Fibroblast of skin of back (primary cell): ENCODE data around the gene DNAH11.
"Not testable (repeated sequence)": the region's sequence is repeated elsewhere in the genome, so short reads cannot be mapped to it uniquely, and the experiment has no call there.

ENCODE experiments used
- DNase-seq: peaks from one replicate; pipeline ENCODE4 v3.0.0-alpha.2; 2013

The DNAH11 gene

DNA sequence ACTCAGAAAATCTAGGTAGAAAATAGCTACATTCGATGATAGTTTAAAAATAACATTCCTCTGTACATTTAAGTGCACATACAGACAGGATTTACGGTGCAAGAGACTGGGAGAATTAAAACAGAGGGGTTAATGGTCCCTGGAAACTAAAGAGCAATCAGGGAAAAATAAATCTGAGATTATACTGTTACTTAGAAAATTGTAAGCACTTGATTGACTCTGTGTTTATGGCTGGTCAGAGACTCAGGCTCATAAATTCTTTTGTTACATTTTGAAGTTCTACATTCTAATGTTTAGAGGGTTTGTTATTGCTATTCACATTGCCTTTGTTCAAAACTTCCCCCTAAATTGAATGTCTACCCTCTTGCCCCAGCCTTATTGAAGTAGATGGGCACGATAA is 348.5 kb downstream of the DNAH11 start:
- DNase-seq = no peak

DNA sequence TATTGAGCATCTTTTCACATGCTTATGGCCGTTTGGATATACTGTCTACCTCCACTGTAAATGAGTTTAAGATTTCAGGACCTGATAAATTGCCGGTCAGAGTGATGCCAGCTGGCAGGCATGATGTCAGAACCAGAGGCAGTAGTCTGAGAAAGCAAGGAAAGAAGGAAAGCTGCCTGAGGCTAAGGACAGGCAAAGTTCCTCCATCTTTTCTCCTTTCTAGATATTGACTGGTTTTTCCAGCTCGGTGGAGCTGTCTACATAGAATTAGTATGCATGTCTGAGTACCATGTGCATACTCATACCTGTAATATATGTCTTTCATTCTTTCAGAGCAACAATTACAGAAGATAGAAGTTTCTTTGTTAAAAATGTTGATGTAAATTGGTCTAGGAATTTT is 350.6 kb downstream of the DNAH11 start:
- no peak for DNase-seq

DNA sequence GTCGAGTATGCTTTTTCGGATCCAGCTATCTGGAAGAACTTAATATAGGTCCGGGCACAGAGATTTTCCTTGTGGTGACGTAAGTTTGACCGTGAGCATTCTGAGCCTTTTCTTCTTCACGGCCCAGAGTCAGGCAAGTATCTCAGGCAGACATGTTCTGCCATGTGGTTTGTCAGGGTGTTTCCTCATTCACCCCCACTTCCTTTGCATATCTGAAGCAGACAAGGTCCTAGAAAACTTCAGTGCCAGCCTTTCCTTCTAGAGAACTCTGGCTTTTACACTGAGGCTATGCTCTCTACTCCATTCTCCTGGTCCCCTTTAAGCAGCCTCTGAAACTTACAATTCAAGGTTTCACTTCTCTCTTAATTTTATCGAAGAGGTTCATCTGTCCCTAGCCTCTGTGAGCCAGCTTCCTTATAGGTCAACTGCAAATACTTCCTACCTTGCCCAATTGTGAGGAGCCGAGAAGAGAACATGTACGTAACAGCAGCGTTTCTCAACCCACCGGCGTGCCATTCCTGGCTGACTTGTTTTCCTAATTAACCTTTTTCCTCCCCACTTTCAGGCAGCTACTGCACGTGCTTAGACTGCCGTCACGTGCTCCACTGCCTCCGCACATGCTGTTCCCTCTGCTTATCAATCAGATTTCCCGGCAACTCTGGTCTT is 355.6 kb downstream of the DNAH11 start:
- DNase-seq = no peak

DNA sequence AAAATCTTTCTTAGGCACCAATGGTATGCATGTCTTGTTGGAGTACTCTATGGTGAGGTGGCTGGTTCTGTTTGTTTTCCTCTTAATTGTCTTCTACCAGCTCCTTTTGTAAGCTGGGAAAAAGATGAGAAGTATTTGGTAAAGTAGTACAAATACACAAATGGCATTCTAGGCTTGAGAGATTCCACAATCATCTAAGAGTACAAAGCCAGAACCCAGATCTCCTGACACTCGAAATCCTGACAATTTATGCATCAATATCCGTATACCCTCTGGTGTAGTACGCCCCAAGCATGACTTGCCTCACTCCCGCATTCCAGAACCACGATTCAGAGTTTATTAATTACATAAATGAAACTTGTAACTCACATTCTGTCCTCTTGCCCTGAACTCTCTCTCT is 359.4 kb downstream of the DNAH11 start:
- peak; percentile 71 for DNase-seq

DNA sequence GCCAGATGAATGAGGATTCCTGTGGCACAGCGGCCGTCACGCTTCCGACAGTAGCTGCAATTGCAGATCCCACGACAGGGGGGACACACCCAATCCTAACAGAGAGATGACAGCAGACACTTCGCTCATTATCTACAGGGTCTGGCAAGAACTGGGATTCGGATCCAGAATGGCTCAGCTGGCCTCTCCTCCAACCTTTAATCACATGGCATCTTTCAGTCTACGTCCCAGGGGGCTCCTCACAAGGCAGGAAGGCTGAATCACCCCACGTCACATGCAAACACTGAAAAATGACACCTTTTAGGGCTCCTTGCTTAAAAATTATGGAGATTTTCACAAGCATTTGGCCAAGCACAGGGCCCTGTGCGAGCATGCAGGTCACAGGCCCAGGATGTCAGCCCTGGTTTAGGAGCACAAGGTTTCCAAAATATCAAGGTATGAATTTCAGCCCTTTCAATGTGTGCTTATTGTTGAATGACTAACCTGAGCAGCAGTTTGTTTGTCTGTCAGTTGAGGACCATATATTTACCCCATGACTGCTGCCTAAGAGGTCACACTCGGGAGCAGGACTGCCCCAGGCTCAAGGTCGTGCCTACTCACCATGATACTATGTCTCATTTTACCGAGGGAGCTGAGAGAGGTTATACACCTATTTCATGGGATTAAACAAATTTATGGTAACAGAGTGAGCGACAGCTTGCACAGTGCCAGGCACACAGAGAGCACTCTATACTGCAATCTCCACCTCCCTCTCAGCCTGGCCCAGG is 360.4 kb downstream of the DNAH11 start:
- peak; percentile 44 for DNase-seq

DNA sequence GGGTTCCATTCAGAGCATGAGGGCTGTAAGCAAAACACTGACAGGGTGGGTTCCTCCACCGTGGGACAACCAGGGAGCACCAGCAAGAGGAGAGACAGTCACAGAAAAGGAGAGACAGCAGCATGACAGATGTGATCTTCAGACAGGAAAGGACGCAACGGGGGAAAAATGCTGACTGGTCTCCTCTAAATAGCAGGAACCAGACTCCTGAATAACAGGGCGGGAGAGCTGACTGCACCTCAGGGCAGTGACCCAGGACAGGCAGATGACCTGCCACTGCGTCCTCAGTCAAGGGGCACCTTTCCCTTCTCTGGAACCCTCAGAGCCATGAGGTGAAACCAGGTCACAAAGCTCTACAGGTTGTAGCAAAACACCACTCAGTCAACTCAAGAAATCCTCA is 365.9 kb downstream of the DNAH11 start:
- DNase-seq = no peak

DNA sequence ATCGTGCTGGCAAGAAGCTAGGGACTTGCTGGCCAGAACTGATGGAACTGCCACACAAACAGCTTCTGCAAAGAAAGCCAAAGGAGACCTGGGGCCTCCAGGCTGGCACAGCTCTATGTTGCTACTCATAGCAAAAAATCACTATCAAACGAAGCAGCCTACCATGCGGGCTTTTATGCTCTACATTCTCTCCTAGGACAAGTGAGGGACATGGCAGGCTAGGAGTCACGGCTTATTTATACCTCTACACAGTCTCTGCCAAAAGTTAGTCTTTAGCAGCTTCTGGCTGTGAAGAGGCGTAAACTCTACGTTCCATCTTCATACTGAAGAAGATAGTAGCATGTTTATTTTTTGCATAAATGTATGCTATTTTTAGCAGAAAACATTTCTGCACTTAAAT is 367.4 kb downstream of the DNAH11 start:
- no peak for DNase-seq

DNA sequence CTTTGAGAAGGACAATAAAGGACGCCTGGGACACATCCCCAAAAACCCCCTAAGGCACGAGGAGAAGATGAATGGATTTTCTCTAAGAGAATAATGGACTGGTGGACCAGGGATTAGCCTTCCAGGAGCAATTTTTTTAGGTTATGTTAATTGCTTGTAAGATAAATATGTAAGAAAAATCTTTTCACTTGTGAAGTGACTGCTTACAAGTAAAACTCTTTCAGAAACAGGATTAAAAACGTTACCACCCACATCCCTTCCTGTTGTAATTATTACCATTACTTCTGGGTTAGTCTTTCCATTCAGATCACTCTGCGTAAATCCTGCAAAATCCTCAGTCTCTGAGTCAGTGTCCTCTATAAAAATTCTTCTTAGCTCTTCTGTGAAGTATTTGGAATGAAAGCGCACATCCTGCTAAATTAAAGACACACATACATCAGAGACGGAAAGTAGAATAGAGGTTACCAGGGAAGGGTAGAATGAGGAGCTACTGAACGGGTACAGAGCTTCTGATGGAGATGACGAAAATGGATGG is 368.6 kb downstream of the DNAH11 start:
- DNase-seq = peak; percentile 80

DNA sequence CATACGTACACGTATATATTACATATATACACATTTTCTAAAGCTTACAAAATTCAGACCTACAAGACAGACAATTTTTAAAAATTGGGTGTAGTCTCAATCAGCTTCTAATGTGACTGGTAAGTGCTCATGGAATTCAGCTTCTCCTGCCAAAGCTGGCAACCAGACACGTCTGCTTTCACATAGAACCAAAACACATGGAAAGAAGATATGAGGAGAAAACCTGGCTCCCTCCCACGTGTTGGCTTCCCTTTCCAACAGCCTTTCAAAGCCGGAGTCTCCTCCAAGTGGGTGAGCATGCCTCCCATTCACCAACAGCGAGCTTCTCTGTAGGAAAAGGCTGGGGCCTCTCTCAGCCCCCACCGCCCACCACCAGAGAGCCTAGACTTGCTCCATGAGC is 369.5 kb downstream of the DNAH11 start:
- DNase-seq = peak; percentile 72

DNA sequence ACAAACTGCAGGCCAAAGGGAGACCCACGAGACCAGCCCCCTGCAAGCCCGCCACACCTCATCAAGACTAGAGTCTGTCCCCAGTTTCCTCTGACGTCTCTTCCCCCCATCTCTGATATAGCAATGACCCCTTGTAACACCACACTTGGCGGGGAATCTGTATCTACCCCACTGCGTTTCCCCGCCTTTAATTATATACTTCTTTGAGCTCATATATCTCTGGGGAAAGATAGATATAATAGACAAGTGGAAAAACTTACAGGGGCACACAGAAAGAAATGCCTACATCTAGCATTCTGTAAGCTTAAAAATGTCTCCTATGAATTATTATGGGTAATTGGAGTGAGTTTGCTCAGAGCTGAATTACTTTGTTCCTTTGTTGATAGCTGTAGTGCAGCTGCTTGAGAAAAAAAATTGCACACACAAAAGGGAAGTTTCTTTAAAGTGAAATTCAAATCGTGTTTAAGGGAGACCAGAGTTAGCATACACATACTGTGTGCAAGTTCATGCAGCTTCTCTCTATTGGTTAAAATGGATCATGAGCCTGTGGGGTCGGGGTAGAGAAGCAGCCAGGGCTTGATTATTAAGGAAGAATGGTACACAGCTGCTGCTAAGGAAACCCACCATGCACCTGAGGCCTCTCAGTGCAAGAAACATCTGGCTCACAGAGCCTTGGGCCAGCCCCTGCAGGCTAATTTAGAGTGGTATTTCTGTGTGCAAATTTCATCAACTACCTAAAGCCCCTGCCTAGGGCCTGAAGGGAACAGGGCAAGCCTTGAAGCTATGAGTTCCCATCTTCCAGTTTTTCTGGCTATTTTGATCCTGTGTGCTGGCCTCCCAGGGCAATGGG is 370.3 kb downstream of the DNAH11 start:
- no peak for DNase-seq

DNA sequence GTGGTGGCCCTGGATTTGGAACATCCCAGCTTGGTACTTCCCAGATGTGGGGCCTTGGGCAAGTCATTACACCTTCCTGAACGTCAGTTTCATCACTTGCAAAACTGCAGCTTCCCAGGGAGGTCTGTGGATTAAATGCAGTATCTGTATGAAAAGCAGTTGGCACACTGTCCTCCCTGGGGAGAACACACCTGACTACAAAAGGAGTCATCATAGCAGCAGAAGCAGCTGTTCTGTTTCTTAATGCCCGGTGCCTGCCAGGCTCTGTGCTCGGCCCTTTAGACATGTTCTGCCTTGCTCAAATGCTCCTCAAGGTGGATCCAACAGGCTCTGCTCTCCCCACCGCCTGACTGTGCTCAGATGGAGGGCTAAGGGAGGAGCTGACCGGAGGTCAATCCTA is 371.8 kb downstream of the DNAH11 start:
- no peak for DNase-seq

DNA sequence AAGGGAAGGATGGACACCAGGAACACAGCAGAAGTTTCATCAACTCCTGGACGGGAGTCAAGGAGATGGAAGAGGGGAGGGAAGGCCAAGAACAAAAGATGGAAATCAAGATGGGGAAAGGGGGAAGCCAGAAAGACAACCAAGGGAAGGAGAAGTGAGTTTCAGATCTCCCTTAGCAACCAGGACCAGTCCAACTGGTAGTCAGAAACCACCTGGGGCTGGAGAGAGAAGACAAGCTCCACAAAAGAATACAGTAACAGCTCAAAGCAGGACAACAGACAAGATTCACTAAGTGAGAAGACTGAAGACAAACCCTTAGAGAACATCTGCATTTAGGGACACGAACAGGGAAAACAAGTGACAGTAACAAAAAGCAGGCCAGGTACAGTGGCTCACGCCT is 372.3 kb downstream of the DNAH11 start:
- DNase-seq = no peak

DNA sequence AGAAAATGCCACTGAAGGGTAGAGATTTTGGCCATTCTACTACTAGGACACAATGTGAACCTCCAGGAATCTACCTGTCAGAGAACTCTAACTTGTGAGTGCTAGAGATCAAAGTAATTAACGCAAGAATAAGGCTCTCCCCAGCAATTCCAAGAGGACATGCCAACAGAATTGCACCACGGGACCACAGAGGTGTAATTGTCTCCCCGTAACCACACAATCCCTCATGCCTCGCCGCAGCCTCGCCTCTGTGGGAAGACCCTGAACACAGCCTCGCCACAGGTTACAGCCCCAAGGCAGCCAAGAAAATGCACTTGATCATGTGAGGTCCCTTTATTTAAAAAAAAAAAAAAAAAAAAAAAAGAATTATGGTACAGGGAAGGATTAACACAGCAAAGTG is 373.3 kb downstream of the DNAH11 start:
- DNase-seq = no peak

DNA sequence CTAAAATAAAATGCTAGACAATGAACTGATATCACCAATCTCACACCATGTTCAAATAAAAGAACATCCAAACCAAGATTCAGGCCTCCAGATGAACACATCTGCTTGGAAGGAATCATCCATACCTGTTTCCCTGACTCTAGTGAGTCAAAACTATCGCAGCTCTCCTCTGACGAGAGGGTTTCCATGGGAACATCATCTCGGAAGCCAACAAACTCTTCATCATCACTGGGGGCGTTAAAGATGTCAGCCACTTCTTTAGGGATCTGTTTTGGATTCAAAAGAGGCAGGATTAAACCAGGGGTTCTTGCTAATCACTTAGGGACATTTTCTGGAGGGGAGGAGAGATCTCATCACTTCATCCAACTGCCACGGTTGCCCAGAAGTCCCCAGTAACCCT is 373.8 kb downstream of the DNAH11 start:
- DNase-seq = no peak

DNA sequence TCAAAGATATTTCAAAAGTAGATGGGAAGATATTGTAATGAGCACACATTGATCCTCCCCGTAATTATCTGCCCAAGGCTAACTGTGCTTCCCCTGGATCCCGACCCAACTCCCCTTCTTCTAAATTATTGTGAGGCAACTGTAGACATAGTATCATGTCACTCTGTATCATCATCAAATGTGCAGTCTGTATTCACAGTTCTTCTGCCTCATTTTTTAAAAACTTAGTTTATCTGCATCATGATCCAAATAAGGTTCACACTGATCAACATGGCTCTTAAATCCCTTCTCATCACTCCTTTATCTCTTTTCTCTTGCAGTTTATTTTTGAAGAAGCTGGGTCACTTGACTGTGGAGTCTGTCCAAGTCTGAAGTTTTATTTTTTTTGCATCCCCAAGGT is 375.4 kb downstream of the DNAH11 start:
- no peak for DNase-seq

DNA sequence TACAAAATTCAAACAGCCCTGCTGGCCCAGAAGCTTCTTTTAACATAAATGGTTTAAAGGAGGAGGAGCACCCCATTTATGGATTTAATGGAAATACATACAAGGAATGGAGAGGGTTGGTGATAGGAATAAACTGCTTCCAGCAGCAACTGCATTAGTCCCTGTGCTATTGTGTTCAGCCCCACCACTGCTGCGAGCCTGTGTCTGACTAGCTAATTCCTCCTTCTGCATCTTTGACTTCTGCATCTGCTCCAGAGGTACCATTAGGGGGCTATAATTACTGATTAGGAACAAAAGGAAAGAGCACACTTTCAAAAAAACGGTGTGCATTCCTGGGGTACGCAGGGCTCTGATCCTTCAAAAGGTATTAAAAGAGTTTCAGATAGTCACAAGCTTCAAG is 378.1 kb downstream of the DNAH11 start:
- no peak for DNase-seq

DNA sequence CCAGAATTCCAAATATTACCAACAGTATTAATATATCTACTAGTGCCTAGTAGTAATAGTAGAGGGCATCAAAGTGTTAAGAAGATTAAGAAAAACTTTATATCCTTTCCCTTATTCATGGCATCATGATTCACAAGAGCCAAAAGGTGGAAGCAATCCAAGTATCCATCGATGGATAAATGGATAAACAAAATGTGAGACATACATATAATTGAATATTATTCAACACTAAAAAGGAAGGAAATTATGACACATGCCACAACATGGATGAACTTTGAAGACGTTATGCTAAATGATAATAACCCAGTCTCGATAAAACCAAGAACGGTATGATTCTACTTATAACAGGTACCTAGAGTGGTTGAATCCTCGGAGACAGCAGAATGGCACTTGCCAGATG is 379.8 kb downstream of the DNAH11 start:
- no peak for DNase-seq

DNA sequence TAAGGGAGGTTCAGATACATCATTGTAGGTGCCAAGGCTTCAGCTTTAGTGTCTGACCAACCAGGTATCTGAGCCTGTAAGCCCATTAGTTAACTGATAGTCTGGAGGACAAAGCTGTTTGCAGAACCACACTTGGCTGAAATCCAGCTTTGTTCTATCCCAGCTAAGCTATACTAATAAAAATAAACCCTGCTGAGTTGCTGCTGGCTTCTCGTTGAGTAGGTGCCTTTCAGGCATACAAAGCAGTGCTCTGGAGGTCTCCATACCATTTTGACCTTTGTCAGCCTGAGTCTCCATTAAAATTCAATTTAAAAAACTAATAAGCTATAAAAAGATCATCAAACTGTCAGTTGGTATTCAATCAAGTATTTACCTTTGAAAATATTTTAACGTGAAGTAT is 380.8 kb downstream of the DNAH11 start:
- DNase-seq = no peak

DNA sequence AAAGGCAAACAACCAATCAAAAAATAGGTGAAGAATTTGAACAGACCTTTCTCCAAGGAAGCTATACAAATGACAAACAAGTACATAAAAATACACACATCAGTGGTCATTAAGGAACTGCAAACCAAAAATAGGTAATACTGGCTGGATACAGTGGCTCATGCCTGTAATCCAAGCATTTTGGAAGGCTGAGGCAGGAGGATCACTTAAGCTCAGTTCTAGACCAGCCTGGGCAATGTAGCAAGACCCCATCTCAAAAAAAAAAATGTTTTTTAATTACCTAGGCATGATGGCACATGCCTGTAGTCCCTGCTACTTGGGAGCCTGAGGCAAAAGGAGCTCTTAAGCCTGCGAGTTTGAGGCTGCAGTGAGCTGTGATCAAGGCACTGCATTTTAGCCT is 383.6 kb downstream of the DNAH11 start:
- no peak for DNase-seq

DNA sequence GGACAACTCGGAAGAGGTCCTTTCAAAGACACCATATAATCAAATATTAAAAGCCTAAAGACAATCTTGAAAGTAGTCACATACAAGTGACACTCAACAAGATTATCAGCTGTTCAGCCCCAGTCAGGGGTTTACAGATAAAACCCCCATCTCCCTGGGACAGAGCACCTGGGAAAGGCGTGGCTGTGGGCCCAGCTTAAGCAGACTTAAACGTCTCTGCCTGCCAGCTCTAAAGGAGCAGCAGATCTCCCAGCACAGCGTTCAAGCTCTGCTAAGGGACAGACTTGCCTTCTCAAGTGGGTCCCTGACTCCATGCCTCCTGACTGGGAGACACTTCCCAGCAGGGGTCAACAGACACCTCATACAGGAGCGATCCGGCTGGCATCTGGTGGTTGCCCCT is 384.9 kb downstream of the DNAH11 start:
- no peak for DNase-seq

DNA sequence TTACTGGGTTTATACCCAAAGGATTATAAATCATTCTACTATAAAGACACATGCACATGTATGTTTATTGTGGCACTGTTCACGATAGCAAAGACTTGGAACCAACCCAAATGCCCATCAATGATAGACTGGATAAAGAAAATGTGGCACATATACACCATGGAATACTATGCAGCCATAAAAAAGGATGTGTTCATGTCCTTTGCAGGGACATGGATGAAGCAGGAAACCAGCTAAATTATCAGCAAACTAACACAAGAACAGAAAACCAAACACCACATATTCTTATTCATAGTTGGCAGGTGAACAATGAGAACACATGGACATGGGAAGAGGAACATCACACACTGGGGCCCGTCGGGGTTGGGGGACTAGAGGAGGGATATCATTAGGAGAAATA is 390.5 kb downstream of the DNAH11 start:
- not testable (repeated sequence) for DNase-seq

DNA sequence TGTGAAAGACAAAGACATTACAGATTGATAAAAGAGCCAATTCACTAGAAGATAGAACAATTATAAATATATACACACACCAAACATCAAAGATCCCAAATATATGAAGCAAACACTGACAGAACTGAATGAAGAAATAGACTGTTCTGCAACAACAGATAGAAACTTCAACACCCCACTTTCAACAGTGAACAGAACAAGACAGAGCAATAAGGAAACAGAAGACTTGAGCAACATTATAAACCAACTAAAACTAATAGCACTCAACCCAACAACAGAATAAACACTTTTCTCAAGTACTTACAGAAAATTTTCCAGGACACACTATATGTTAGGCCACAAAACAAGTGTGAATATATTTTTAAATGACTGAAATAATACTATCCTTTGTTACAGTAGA is 392.0 kb downstream of the DNAH11 start:
- no peak for DNase-seq

DNA sequence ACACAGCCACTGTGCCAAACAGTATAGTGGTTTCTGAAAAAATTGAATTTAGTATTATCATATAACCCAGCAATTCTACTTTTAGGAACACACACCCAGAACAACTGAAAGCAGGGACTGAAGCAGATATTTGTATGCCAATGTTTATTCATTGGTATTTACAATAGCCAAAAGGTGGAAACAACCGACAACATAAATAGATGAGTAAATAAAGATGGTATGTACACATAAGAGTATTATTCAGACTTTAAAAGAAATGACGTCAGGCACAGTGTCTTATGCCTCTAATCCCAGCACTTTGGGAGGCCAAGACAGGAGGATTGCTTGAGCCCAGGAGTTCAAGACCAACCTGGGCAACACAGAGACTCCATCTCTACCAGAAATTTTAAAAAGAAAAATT is 395.6 kb downstream of the DNAH11 start:
- no peak for DNase-seq
